Ascending aorta (tissue), 2 donors: ENCODE data around the gene CCSER1. TPM values are rescaled to one million over a fixed set of nuclear protein-coding genes. Genes with fewer than 3 reads are reported as not detected.

ENCODE experiments used
- DNase-seq, 2 donors: peaks; one replicate each; pipeline ENCODE4 v3.0.0-alpha.2; 2019; ENCODE audit warnings: low spot score in 2 of 2
- H3K27ac ChIP-seq, 2 donors: fragments of 200-600 bp; sonication (generic); one replicate each; pipeline ENCODE4 v1.5.1; 2016 to 2017; ENCODE audit warnings: mild to moderate bottlenecking in 1 of 2
- H3K27me3 ChIP-seq: fragments of 200-600 bp; sonication (generic); one replicate; pipeline ENCODE4 v1.5.1; 2017
- H3K36me3 ChIP-seq, 2 donors: fragments of 200-600 bp; sonication (generic); one replicate each; pipeline ENCODE4 v1.5.1; 2016
- H3K4me1 ChIP-seq, 2 donors: fragments of 200-600 bp; sonication (generic); one replicate each; pipeline ENCODE4 v1.5.1; 2016 to 2017; ENCODE audit warnings: mild to moderate bottlenecking in 1 of 2
- H3K4me3 ChIP-seq, 2 donors: fragments of 200-600 bp; sonication (generic); one replicate each; pipeline ENCODE4 v1.5.1; 2016 to 2017; ENCODE audit warnings: mild to moderate bottlenecking in 1 of 2
- H3K9me3 ChIP-seq, 2 donors: fragments of 200-600 bp; sonication (generic); one replicate each; pipeline ENCODE4 v1.5.1; 2016
- intact Hi-C: fragments of 100-400 bp; cut with DNase I; formaldehyde crosslinking; loops from one replicate; pipeline ENCODE4 v1.15.1; 2023
- total RNA-seq: library from RNA; depleted of rRNA; stranded (reverse); fragments of >200 nt; gene quantifications from one replicate; pipeline ENCODE4 v1.1.0, GENCODE V29; 2016
- TF ChIP-seq, protein P1 (sequence below), 3 experiments: fragments of 200-600 bp in 2 of 3; fragments of 450-650 bp in 1 of 3; sonication (generic) in 2 of 3; IDR thresholded peaks; one replicate each; pipeline ENCODE4 v1.5.1; 2016 to 2019; ENCODE audit warnings: antibody characterized with exemption in 3 of 3, mild to moderate bottlenecking in 1 of 3, moderate library complexity in 1 of 3

Gene CCSER1
- total RNA-seq, 1 donor from 2014 or later: 8.9 TPM

DNA sequence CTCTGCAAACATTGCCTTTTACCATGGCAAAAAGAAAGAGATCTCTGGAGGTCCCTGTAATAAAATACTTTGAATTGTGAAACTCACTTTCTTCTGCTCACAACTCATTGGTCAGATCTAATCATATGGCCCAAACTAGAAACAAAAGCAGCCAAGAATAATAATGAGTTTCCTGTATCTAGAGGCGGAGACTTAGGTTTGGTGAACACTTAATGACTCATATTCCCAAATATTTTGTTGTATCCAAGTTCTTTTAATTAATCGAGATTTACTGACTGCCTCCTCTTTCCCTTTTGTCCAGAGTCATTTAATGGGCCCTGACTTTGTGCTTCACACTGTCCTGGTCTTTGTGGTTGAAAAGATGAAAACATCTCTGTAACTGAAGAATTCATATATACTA is 190.6 kb downstream of the CCSER1 start:
- H3K27me3 ChIP-seq: no peaks in the 10 kb centered on the region
- DNase-seq: no peak
- intact Hi-C loops: no loop called here
- peaks cover 0 to 6% of the 10 kb centered on the region in 2 donors for H3K4me1 ChIP-seq
- no peaks in the 10 kb centered on the region for H3K36me3 ChIP-seq
- H3K9me3 ChIP-seq: no peaks in the 10 kb centered on the region
- TF ChIP-seq, protein P1, sequence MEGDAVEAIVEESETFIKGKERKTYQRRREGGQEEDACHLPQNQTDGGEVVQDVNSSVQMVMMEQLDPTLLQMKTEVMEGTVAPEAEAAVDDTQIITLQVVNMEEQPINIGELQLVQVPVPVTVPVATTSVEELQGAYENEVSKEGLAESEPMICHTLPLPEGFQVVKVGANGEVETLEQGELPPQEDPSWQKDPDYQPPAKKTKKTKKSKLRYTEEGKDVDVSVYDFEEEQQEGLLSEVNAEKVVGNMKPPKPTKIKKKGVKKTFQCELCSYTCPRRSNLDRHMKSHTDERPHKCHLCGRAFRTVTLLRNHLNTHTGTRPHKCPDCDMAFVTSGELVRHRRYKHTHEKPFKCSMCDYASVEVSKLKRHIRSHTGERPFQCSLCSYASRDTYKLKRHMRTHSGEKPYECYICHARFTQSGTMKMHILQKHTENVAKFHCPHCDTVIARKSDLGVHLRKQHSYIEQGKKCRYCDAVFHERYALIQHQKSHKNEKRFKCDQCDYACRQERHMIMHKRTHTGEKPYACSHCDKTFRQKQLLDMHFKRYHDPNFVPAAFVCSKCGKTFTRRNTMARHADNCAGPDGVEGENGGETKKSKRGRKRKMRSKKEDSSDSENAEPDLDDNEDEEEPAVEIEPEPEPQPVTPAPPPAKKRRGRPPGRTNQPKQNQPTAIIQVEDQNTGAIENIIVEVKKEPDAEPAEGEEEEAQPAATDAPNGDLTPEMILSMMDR (IDR thresholded peaks at IDR 0.05): no peak
- peak overlapping the region; percentile 55 to 67 for H3K27ac ChIP-seq
- H3K4me3 ChIP-seq: no peak overlapping the region

DNA sequence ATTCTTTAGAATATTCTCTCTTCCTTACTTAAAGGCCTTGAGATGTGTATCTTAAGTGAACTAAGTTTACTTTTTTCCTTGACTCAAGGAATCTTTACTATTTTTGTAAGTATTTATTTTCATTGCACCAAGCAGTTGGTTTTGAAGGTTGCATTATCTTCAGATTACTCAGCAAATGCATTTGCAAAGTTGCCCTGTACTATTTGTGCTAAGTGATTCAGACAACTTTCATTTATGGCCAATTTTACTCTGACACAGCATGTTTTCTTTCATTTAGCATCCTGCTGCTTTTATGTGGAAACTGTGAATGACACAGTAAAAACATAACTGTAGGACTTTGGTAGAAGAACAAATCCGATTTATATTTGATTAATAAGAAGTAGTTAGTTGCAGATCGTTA is 191.0 kb downstream of the CCSER1 start:
- TF ChIP-seq, protein P1 (IDR thresholded peaks at IDR 0.05): no peak
- peak overlapping the region; percentile 55 to 67 for H3K27ac ChIP-seq
- H3K36me3 ChIP-seq: no peaks in the 10 kb centered on the region
- DNase-seq: no peak
- intact Hi-C loops: no loop called here
- peaks cover 0 to 6% of the 10 kb centered on the region in 2 donors for H3K4me1 ChIP-seq
- H3K4me3 ChIP-seq: no peak overlapping the region
- H3K9me3 ChIP-seq: no peaks in the 10 kb centered on the region
- no peaks in the 10 kb centered on the region for H3K27me3 ChIP-seq

DNA sequence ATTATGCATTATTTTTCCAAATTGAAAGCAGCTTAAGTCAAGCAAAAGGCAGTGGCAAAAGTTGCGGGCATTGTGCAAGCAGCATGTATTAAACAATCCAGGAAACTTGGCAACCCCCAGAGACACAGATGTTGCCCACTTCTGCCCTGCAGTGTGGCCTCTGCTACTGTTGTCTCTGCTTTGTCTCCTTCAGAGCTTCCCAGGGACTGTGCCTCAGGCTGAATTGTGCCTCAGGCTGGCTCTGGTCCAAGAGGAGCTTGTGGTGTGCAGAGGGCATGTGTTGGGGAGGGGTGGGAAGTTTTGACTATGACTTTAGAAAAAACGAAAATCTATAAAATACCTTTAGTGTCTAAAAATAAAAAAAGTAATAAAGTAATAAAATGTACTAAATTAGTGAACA is 201.4 kb downstream of the CCSER1 start:
- intact Hi-C loops: no loop called here
- TF ChIP-seq, protein P1 (IDR thresholded peaks at IDR 0.05): no peak
- no peaks in the 10 kb centered on the region for H3K36me3 ChIP-seq

DNA sequence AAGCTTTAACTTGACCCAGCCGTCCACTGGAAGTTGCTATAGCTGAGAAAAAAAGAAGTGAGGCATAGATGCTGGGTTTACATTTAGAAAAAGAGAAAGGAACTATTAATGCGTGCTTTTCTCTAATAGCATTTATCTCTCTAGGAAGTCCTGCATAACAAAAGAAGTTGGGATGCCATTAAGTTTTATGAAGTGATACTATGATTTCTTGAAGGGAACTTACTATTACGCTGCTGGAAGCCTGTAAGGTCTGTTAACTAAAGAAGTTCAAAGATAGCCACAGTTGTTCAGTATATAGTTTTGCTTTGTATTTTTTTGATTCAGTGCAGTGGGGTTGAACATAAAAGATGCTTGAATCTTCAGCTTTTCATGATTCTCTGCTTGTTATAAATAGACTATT is 203.4 kb downstream of the CCSER1 start:
- H3K27me3 ChIP-seq: no peaks in the 10 kb centered on the region
- no peaks in the 10 kb centered on the region for H3K4me1 ChIP-seq
- TF ChIP-seq, protein P1 (IDR thresholded peaks at IDR 0.05): no peak
- H3K9me3 ChIP-seq: no peaks in the 10 kb centered on the region
- H3K36me3 ChIP-seq: no peaks in the 10 kb centered on the region
- intact Hi-C loops: no loop called here
- no peak overlapping the region for H3K27ac ChIP-seq
- DNase-seq: no peak
- no peak overlapping the region for H3K4me3 ChIP-seq

More for the DNA sequence above, 201.4 kb downstream of the CCSER1 start:
- H3K9me3 ChIP-seq: no peaks in the 10 kb centered on the region
- DNase-seq: no peak
- H3K4me1 ChIP-seq: no peaks in the 10 kb centered on the region
- no peak overlapping the region for H3K27ac ChIP-seq
- no peaks in the 10 kb centered on the region for H3K27me3 ChIP-seq
- H3K4me3 ChIP-seq: no peak overlapping the region

DNA sequence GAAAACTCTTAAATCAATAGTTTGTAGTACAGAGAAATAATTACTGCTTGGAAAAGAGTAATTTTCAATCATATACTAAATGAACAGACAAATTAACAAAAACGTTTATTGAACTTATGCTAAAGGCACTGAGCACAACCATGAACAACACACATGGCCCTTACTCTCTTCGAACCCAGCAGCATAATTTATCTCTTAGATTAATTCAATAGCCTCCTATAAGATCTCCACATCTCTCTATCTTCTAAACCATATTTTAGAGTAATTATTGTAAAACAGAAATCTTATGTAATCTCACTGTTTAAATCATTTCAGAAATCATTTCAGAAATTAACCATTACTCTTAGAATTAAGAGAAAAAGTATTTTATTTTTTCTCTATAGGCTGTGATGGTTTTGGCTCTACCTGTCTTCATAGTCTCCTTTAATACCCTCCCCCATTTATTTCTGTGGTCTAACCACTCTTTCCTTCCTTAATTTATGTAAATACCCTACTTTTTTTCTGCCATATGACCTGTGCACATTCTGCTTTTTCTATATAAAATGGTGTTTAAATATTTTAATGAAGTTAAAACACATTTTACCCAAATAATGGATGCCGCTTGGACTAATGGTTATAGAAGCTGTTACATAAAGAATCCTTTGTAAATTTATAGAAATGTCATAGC is 218.5 kb downstream of the CCSER1 start:
- H3K27ac ChIP-seq: no peak overlapping the region
- TF ChIP-seq, protein P1 (IDR thresholded peaks at IDR 0.05): no peak
- H3K4me1 ChIP-seq: no peaks in the 10 kb centered on the region
- intact Hi-C loops: no loop called here
- H3K4me3 ChIP-seq: no peak overlapping the region
- no peaks in the 10 kb centered on the region for H3K36me3 ChIP-seq
- no peaks in the 10 kb centered on the region for H3K9me3 ChIP-seq
- DNase-seq: no peak
- H3K27me3 ChIP-seq: no peaks in the 10 kb centered on the region

DNA sequence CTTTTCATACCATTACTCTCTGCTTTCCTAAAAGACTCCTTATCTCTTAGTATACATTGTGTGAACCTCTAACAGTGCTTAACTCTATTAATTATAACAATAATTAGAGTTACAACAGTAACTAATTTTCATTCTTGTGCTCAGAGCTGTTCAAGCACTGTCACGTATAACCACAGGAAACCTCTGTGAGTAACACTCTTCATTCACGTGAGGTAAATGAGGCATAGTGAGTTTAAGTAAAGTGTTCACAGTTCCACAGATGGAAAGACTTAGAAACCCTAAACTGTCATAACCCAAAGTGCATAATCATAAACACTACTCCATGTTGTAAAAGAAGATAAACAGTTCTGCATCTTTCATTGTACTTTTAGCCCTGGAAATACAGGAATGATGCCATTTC is 222.4 kb downstream of the CCSER1 start:
- TF ChIP-seq, protein P1 (IDR thresholded peaks at IDR 0.05): no peak
- intact Hi-C loops: no loop called here
- H3K4me3 ChIP-seq: no peak overlapping the region
- H3K4me1 ChIP-seq: no peaks in the 10 kb centered on the region
- H3K9me3 ChIP-seq: no peaks in the 10 kb centered on the region
- H3K36me3 ChIP-seq: no peaks in the 10 kb centered on the region
- H3K27me3 ChIP-seq: no peaks in the 10 kb centered on the region
- DNase-seq: no peak
- no peak overlapping the region for H3K27ac ChIP-seq
